Calu3 (cell line): ENCODE data around the gene OXT. TPM values are rescaled to one million over a fixed set of nuclear protein-coding genes. Genes with fewer than 3 reads are reported as not detected.

Source experiments
- BruUV-seq: library from RNA; stranded (reverse); fragments of 400-500 nt; replicated peaks from 2 replicates; lab custom pipeline; 2021; lab: Mats Ljungman, UMichigan
- CTCF ChIA-PET: fragments of 300-600 bp; sonication (Branson Sonifier 250); formaldehyde crosslinking; loops from one replicate; lab custom pipeline; 2022; ENCODE audit warnings: antibody characterized with exemption; lab: Charles Lee
- DNase-seq: peaks from one replicate; pipeline ENCODE4 v3.0.0; 2022
- H3K27ac Mint-ChIP-seq: one replicate; pipeline ENCODE4 v1.8.0; 2022; ENCODE audit warnings: mixed read lengths; ENCODE audit not compliant: unreplicated experiment
- H3K27me3 Mint-ChIP-seq: one replicate; pipeline ENCODE4 v1.8.0; 2022; ENCODE audit warnings: mixed read lengths; ENCODE audit not compliant: unreplicated experiment
- H3K36me3 Mint-ChIP-seq: one replicate; pipeline ENCODE4 v1.8.0; 2022; ENCODE audit warnings: mild to moderate bottlenecking, moderate library complexity, mixed read lengths; ENCODE audit not compliant: insufficient read depth, unreplicated experiment
- H3K4me1 Mint-ChIP-seq: one replicate; pipeline ENCODE4 v1.8.0; 2022; ENCODE audit warnings: mild to moderate bottlenecking, low read depth, mixed read lengths; ENCODE audit not compliant: unreplicated experiment
- H3K4me3 Mint-ChIP-seq: one replicate; pipeline ENCODE4 v1.8.0; 2022; ENCODE audit warnings: mild to moderate bottlenecking, low read depth, moderate library complexity, mixed read lengths; ENCODE audit not compliant: unreplicated experiment
- H3K9me3 Mint-ChIP-seq: one replicate; pipeline ENCODE4 v1.8.0; 2022; ENCODE audit warnings: low read depth, mixed read lengths; ENCODE audit not compliant: unreplicated experiment
- intact Hi-C: fragments of 100-400 bp; cut with micrococcal nuclease; formaldehyde crosslinking; loops from one replicate; pipeline ENCODE4 v1.10.0; 2022; ENCODE audit not compliant: unreplicated experiment
- total RNA-seq: library from RNA; stranded (reverse); gene quantifications from 2 replicates; pipeline ENCODE4 v1.2.3, GENCODE V29; 2022
- TF ChIP-seq, protein P1 (sequence below): fragments of 200-600 bp; IDR thresholded peaks from one replicate; pipeline ENCODE4 v1.8.0; 2022; ENCODE audit warnings: antibody characterized with exemption; ENCODE audit not compliant: unreplicated experiment

OXT gene
- total RNA-seq, 1 experiment from 2014 or later = not detected

DNA sequence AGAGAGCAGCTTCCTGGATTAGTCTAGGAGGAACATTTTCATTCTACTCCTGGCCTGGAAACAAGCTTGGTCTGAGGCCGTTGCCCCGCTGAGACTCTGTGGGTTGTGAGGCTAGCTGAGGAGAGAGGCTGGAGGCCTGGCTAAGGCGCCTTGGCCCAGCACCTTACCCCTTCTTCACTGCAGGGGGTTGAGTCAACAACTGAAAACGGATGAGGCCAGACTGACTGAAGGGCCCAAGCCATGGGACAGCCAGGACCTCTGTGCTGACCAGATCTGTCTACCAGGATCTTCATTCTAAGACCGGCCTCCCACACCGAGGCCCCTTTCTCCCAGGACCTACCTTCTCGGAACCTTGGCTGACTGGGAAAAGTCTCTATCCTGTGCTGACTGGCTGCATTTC is 16.6 kb downstream of the OXT start:
- H3K9me3 Mint-ChIP-seq = no peaks in the 10 kb centered on the region
- intact Hi-C loops = no loop called here
- H3K36me3 Mint-ChIP-seq = no peaks in the 10 kb centered on the region
- H3K4me3 Mint-ChIP-seq = no peak overlapping the region
- H3K27ac Mint-ChIP-seq = no peak overlapping the region
- TF ChIP-seq, protein P1, sequence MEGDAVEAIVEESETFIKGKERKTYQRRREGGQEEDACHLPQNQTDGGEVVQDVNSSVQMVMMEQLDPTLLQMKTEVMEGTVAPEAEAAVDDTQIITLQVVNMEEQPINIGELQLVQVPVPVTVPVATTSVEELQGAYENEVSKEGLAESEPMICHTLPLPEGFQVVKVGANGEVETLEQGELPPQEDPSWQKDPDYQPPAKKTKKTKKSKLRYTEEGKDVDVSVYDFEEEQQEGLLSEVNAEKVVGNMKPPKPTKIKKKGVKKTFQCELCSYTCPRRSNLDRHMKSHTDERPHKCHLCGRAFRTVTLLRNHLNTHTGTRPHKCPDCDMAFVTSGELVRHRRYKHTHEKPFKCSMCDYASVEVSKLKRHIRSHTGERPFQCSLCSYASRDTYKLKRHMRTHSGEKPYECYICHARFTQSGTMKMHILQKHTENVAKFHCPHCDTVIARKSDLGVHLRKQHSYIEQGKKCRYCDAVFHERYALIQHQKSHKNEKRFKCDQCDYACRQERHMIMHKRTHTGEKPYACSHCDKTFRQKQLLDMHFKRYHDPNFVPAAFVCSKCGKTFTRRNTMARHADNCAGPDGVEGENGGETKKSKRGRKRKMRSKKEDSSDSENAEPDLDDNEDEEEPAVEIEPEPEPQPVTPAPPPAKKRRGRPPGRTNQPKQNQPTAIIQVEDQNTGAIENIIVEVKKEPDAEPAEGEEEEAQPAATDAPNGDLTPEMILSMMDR = no peak
- peaks cover 44% of the 10 kb centered on the region for H3K27me3 Mint-ChIP-seq
- H3K4me1 Mint-ChIP-seq = no peaks in the 10 kb centered on the region
- CTCF ChIA-PET = no interaction called here
- no TSS peak for BruUV-seq
- no peak for DNase-seq

DNA sequence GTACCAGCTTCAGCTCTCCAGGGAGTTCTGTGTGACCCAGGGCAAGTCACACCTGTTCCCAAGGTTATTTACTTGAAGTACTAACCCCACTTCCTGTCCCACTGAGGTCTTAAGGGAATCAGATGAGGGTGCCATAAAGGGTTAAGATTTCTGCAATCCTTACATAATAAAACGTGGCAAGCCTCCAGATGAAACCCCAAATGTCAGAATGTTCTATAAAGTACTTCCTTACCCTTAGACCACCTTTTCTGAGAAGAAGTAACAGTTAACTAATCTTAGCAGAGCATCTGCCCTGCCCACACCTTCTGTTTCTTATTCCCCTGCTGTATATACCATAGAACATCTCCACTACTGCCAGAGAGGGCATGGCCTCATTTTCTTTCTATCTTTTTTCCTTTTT is 19.1 kb downstream of the OXT start:
- TF ChIP-seq, protein P1 = no peak
- Mint-ChIP-seq H3K4me3 (no peak overlapping the region), H3K27ac (no peak overlapping the region), H3K9me3 (no peaks in the 10 kb centered on the region), H3K27me3 (peaks cover 22% of the 10 kb centered on the region), H3K4me1 (no peaks in the 10 kb centered on the region), H3K36me3 (no peaks in the 10 kb centered on the region)
- BruUV-seq = no TSS peak
- DNase-seq = no peak
- intact Hi-C loops = no loop called here
- CTCF ChIA-PET = interaction anchor here (0.7 kb wide), 1 partner anchor 620 kb away, joined by 6 read pairs; no protein-coding TSS in a partner anchor

DNA sequence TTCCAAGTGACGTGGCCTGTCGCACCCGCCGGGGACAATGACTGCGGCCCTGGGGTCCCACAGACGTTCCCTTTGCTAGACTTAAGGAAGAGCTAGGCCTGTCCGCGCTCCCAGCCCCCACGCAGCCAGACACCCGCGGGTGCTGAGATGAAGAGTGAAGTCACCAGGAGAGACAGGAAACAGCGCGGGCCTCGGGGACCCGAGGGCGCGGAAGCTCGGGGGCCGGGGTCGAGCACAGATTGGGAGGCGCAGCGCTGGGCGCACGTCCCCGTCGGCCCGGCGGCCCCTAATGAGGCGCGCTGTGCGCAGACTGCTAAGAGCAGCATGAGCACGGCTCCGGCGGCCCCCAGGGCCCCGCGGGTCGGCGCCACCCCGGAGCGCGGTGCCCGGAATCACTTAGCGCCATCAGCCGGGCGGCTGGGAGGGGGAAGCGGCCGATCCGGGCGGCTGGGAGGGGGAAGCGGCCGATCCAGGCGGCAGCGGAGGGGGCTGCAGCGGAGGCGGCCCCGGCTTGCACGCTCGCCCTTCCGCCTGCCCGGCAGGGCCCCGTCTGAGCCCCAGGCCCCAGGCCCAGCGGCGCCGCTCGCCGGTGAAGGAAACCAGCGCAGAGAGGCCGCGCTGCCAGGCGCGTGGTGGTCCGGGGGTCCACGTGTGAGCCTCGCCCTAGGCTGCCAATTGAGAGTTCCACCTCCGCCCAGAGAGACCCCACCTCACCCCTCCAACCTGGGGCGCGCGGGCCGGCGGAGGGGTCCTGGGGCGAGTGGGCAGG is 21.4 kb downstream of the OXT start:
- Mint-ChIP-seq H3K4me1 (no peaks in the 10 kb centered on the region), H3K36me3 (no peaks in the 10 kb centered on the region), H3K4me3 (no peak overlapping the region), H3K9me3 (no peaks in the 10 kb centered on the region), H3K27me3 (peaks cover 22% of the 10 kb centered on the region), H3K27ac (no peak overlapping the region)
- intact Hi-C loops = no loop called here
- BruUV-seq = no TSS peak
- CTCF ChIA-PET = interaction anchor here (0.6 kb wide), 1 partner anchor 64 kb away, joined by 4 read pairs; no protein-coding TSS in a partner anchor
- TF ChIP-seq, protein P1 = no peak
- DNase-seq = no peak

DNA sequence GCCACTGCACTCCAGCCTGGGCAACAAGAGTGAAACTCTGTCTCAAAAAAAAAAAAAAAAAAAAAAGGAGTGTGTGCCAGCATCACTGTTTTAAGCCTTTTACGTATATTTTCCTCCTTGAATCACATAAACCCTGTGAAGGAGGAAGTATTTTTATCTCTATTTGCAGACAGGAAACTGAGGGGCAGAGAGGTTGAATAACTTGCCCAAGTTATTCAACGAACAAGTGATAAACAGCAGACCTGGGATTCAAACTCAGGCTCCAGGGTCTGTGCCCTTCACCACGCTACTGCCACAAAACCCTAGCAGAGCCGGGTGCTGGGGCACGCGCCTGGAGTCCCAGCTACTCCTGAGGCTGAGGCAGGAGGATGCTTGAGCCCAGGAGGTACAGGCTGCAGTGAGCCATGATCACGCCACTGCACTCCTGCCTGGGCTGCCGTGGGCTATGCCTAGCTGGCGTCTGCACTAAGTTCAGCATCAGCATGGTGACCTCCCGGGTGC is 22.5 kb downstream of the OXT start:
- Mint-ChIP-seq H3K4me3 (no peak overlapping the region), H3K4me1 (no peaks in the 10 kb centered on the region), H3K36me3 (no peaks in the 10 kb centered on the region), H3K27ac (no peak overlapping the region), H3K27me3 (peaks cover 19% of the 10 kb centered on the region), H3K9me3 (no peaks in the 10 kb centered on the region)
- no peak for DNase-seq
- TF ChIP-seq, protein P1 = no peak
- intact Hi-C loops = no loop called here
- no TSS peak for BruUV-seq
- CTCF ChIA-PET = no interaction called here
